Activated CD8-positive, alpha-beta memory T cell treated with anti-CD3 and anti-CD28 coated beads, Interleukin-2, amount 50 U/mL, for 4 hours (primary cell): ENCODE results near the gene ROPN1L.

Source experiments
- DNase-seq: peaks from one replicate; pipeline ENCODE4 v3.0.0-alpha.2; 2020

ROPN1L gene

DNA sequence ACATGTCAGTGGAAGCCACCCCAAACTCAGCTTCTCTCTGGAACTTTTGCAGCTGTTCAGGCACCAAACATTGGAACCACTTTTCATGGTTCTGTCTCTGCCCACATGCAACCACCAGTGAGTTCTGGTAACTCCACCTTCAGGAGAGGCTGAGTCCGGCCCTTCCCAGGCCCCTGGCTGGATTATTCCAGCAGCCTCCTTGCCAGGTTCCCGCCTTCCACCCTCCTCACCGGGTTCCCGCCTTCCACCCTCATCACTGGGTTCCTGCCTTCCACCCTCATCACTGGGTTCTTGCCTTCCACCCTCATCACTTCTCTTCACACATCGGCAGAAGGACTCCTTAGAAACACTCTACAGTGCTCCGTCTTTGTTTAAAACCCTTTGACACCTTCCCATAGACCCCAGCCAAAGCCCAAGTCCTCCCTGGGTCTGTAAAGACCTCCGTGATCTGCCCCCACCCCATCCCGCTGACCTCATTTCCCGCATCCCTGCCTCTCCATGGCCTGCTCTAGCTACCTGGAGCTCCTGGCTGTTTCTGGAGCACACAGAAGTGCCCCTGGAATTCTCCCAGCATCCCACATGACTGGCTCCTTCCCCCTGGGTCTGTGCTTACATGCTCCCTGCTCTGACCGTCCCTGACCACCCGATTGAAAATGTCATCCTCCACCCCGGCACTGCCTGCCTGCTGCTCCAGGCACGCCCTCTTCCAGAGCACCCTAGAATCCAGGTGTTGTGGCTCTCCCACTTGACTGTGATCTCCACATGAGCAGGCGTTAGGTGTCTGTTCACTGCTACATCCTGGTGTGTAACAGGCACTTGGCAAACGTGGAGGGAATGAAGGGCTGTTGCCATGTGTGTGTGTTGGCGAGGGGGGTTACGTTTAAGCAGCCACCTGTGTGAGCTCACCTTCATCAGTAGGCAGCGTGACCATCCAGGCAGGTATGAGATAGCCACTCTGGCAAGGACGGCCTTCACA lies 17.7 kb downstream of the ROPN1L start:
- DNase-seq, result no peak

DNA sequence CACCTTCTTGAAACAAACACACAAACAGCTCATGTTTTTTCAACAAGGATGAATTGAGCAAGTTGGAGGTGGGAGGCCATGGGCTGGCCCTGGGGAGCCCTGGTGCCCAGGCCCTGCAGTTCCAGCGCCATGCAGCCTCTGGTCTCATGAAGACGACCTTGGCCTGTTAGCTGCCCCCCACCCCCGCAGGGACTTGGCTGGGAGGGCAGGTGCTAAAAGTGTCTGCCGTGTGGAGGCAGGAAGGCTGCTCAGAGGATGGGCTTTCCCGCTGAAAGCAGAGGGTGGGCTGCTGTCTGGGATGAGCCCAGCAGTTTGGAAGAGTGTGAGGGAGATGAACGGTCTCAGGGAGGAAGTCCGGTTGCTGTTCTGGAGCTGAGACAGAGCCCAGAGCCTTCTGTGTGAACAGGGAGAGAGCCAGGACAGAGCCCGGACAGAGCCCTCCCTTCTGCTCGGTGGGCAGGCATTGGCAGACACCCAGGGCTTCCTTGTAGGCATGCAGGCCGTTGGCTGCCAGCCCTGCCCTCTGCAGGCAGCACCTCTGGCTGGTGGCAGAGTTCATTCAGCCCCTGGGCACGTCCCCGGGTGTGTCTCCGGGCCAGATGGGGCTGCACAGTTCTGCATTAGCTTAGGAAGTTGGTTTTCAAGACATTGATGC lies 18.7 kb downstream of the ROPN1L start:
- DNase-seq, result no peak

DNA sequence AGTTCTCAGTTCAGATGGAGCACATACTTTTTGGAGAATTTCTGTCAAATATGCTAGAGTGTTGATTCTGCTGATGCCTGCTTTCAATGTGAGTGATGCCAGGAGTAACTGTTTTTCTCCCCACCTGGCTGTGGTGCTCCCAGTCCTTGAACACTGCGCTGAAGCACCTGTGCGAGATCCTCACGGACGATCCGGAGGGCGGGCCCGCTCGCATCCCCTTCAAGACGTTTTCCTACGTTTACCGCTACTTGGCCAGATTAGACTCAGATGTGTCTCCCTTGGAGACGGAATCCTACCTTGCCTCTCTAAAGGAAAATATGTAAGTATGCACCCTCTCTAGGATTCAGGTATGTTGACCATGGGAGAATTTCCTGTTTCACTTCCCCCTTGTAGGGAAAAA lies 19.4 kb downstream of the ROPN1L start:
- DNase-seq, result no peak

DNA sequence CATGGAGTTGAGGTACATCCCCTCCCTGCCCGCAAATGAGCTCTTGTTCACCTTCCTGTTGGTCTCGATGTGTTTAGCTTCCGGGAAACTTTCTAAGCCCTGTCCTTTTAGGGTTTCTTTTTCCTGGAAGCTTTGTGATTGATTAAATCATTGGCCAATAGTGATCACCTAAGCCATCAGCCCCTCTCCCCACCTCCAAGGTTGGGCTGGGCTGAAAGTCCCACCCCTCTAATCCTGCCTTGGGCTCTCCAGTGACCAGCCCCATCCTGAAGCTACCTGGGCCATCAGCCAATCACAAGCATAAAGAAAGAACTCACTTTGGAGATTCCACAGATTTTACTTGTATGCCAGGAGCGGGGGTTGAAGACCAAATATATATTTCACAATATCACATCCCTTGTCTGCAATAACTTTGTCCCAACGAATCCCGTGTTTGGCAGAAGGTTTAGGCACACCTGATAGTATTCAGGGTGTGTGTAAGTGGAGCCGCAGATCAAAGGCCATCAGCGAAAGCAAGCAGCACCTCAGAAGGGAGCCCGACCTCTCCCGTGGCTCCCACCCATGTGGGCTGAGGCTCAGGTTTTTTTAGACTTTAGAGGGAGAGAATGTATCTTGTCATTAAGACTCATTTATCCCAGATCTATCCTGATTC lies 20.4 kb downstream of the ROPN1L start:
- DNase-seq, result no peak

DNA sequence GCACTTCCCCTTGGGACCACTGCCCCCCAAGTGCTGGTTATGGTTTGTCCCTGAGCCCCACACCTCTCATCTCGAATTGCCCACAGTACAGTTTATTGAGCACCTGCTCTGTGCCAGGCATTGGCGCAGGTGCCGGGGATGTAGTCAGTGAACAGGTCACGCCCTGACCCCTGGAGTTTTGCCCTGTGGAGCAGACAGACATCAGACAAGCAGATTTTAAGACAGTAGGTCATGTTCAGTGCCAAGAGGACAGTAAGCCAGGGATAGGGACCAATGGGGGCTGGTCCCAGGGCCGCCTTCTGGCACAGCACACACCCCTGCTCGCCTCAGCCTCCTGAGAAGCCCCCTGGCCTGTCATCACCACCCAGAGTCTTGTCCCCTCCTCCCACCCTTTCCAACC lies 21.9 kb downstream of the ROPN1L start:
- no peak for DNase-seq

DNA sequence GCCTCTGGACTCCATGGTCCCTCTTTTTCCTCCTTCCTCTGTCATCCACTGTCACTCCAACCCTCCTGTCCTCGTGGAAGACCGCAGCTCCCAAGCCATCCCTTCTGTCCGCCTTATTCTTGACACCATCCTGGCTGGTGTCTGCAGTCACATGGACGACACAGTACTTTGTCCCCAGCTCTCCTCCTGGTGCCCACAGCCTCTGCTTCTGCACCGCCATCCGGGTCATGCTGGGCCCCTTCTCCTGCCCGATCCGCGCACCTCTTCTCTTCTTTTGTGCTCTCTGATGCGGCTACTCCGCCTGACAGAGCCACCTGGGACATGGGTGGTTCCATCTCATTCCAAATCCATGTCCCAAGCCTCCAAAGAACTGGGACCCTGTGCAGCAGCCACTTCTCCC lies 22.5 kb downstream of the ROPN1L start:
- no peak for DNase-seq

DNA sequence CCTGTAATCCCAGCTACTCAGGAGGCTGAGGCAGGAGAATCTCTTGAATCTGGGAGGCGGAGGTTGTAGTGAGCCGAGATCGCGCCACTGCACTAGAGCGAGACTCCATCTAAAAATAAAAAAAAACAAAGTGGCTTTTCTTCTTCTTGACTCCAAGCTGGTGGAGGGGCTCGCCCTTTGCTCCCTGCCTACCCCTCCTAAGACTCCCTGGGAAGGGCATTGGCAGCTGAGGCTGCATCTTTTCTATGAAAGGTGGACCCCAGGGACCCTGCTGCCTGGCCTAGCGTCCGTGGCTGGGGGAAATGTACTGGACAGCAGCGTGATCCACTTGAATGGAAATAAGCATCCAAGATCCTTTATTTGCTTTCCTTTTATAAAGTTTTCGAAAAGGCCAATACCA lies 24.0 kb downstream of the ROPN1L start:
- DNase-seq, result no peak

DNA sequence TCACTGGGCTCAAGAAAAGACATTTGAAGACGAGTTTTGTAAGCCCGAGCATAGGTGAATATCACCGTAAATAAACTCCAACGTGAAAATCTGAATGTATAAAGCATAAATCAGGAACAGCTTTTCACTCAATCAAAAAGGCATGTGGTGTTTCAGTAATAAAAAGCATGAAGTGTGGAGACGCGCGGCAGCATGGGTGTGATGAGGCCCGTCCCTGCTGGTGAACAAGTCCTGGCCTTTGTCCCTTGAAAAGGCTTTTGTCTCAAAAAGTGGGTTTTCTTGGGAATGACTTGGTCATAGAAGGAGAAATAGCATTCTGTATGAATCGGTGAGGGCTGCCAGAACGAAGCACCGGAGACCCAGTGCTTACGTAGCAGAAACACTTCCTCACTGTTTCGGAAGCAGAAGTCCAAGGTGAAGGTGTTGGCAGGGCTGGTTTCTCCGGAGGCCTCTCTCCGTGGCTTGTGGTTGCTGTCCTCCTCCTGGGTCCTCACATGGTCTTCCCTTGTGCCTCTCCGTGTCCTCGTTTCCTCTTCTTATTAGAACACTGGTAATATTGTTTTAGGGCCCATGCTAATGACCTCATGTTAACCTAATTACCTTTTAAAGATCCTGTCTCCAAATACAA lies 24.9 kb downstream of the ROPN1L start:
- no peak for DNase-seq

DNA sequence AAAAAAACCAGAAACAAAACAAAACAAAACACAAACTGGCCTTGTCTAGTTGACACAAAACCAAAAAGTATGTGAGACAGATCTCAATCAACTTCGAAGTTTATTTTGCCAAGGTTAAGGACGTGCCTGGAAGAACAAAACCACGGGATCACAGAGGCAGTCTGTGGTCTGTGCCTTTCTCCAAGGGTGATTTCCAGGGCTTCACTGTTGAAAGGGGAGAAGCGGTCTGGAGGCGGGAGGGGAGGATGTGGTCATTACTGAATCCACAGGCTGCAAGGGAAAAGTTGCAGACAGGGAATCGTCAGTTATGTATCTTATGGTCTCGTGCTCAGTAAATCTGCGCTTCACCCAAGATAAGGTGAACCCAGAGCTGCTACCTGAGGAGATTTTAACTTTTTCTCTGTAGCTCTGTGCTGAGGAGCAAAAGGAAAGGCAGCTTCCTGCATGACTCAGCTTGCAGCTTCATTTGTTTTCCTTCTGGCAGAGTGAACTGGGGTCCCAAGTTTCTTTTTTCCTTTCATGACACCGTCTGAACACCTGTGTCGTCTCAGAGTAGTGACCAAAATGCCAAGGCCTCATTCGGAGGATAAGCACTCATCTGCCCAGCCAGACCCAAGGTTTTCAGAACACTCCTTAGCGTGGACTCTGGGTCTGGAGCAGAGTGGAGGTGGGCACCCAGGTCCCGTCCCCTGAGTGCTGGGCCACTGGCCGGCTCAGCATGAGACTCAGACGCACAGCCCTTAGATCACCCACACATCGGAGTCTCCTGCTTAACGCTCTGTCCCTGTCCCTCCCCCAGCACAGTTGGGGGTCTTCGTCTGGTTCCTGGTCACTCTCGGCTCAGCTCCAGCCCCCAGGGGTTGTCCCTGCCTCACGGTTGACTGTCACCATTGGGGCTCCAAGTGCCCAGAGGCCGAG lies 25.9 kb downstream of the ROPN1L start:
- DNase-seq, result no peak

DNA sequence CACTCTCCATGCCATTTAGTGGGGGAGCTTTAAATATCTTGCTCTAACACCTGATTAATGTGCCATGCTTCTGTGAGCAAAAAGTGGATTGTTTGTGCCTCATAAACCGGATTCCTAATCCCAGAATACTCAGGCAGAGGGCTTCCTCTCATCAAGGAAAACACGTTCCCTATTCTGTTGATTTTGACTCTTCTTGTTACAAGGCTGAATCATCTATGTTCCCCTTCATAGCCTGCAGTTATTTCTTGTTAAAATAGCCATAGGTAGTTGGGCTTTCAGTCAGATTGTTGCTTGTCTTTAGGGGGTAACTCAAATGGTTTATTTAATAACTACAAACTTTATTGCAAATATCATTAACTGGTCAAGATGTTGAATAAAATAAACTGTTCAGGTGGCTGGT lies 26.6 kb downstream of the ROPN1L start:
- DNase-seq, result no peak

DNA sequence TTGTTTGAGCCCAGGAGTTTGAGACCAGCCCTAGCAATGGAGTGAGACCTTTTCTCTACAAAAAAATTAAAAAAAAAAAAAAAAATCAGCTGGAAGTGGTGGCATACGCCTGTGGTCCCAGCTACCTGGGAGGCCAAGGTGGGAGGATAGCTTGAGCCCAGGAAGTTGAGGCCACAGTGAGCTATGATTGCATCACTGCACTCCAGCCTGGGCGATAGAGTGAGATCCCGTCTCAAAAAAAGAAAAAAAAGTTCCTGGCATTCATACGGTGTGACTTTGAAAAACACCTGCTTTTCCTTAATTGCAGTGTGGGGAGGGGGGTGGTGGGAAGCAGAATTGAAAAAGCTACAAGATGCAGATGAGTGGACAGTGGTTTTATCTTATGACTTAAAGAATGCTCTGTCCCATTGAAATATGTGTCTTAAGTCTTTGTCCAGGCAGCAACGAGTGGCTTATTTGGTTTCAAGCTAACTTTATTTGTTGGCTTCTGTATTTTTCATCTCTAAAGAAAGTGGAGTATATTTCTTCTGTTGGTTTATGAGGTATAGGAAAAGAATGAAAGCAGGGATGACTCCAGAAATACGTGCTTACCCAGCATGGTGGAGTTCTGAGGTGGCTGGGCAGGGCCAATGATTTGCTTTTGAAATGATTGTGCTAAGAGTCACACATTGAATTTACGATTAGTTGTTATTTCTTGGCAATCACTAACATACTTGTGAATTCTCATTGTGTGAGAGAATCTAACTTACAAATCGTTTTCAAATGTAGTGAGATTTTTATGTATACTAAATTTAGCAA lies 27.8 kb downstream of the ROPN1L start:
- no peak for DNase-seq

DNA sequence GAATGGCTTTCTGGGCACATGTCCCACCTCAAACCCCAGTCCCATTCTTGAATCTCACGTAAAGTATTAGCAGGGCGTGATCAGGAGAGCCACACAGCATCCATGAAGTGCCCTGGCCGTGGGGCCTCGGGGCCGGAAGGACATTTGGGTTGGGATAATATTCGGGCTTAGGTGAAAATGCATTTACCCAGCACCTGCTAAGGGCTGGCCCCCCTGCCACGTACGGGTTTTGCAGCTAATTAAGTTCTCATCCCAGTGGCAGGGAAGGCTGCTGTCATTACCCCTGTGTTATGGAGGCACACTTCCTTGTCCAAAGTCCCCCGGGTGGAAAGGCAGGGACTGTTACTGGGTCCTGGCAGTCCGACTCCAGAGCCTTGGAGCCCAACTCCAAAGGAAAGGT lies 29.0 kb downstream of the ROPN1L start:
- no peak for DNase-seq

DNA sequence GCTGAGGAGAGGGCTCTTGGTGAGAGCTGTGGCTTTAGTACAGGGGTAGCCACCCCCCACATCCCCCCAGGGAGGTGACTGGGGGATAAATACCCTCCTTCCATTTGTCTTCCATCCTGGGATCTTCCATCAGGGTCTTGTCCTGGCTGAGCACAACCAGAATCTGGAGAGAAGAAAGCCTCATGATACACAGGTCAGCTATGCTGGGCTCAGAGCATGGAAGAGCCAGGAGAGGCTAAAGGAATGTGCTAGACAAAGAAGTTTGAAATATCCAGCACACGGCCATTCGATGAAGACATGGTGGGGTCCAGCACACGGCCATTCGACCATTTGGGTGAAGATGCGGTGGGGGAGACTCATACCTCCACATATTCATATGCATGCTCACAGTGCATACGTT lies 30.0 kb downstream of the ROPN1L start:
- DNase-seq, result no peak

DNA sequence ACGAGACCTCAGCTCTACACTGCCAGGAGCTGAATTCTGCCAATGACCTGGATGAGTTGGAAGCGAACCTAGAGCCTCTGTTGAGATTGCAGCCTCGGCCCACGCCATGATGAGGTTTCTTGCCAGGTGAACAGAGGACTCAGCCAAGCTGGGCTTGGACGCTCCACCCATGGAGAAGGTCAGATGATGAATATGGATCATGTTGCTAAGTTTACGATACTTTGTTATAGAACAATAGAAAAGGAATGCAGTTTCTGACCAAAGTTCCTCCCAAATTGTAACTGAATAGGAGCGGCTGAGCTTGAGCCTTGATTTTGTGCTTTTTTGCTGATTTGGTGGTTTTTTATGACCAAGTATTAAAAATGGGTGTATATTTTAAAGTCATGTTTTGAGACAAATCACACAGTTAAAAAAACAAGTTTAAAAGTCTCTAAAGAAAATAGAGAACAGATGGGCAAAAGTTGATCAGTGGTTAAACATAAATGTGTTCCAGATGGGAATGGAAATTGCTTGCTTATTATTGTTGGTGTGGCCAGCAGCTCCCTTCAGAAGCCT lies 32.9 kb downstream of the ROPN1L start:
- no peak for DNase-seq

DNA sequence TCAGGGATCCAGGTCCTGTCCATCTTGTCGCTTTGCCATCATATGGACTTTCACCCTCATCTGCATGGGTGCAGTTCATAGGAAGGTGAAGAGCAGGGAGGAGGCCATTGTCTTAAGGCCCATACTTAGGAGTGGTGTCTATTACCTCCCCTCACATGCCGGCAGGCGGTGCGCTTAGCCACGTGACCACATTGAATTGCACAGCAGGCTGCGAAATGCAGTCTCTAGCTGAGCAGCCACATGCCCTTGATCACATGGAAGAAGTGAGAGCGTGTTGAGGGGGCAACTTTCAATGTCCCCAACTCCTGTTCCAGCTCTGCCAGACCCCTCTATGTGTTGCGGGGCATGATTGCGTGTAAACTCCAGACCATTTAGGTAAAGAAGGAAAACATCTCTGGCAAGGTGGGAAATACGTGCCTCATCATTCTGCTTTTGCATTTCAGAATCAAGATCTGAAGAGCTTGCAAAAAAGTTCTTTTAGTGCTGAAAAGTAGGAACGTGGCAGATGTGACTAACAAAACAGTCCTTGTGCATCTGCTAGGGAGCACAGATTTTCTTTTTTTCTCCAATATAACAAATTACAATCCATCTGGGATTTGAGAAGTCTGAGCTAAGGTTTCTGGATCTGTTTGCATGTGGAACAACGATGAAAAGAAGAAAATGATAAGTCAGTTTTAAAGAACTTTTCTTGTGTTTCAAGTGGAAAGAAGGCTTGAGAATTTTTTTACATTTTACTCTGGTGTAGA lies 34.4 kb downstream of the ROPN1L start:
- DNase-seq, result no peak

DNA sequence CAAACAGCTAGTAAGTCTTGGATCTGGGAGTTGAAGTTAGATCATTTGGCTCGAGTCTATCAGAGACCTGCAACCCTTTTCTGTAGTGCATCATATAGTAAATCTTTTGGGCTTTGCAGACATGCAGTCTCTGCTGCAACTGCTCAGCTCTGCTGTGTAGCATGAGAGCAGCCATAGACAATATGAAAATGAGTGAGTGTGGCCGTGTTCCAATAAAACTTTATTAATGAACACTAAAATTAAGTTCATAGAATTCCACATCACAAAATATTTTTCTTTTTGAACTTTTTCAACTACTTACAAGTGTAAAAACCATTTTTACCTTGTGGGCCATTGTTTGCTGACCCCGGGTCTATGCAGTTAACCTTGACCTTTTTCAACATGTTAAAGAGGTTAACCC lies 35.2 kb downstream of the ROPN1L start:
- DNase-seq, result no peak

DNA sequence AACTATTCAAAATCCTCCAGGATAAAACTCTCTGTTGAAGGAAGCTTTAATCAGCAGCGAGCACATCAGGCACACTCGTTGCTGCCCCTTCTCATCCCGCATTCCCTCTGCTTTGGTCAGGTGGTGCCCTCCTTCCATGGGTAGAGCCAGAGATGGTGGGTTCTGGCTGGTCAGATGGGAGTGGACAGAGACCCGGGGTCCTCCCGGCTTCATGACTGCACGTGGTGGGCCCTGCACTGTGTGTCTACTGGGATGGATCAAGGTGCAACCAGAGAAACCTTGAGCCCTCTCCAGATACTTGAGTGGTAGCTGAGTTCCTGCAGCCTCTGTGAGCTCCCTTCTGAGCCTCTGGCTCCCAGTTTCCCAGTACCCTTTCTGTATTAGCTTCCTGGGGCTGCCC lies 36.3 kb downstream of the ROPN1L start:
- no peak for DNase-seq

DNA sequence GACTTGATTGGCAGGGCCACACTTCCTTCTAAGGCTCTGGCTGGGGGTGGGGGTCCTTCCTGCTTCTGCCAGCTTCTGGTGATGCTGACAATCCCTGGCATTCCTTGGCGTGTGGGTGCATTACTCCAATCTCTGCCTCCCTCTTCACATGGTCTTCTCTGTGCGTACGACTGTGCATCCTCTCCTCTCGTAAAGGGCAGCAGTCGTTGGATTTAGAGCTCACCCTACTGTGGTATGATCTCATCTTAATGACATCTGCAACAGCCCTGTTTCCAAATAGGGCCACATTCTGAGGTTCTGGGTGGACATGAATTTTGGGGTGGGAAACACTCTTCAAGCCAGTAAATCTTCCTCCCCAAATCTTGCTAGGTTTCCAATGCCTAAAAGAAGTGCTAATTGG lies 36.8 kb downstream of the ROPN1L start:
- no peak for DNase-seq

DNA sequence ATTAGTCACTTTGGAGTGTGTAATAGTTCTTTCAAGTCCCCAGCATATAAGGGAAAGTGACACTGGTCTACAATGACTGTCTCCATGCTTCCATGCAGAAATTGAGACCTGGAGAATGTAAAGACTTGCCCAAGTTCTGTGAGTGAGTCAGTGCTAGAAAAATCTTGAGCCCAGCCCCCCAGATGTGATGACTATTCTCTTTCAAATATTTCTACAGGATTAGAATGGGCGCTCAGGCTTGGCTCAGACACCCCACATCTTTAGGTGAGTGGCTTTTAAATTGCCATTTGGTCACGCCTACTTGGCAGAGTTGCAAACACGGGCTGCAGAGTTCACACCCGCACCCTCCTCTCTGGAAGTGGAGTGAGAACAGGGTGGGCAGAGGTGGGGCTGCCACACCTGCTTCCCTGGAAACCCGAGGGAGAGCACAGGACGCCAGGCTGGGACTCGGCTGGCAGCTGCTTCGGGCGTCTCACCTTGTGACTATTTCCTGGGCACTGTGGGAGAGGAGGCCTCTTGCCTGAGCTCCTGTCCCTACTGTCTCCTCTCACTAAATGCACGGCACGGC lies 37.6 kb downstream of the ROPN1L start:
- DNase-seq, result no peak
